ENCODE results near the gene SPAG9.

DNA sequence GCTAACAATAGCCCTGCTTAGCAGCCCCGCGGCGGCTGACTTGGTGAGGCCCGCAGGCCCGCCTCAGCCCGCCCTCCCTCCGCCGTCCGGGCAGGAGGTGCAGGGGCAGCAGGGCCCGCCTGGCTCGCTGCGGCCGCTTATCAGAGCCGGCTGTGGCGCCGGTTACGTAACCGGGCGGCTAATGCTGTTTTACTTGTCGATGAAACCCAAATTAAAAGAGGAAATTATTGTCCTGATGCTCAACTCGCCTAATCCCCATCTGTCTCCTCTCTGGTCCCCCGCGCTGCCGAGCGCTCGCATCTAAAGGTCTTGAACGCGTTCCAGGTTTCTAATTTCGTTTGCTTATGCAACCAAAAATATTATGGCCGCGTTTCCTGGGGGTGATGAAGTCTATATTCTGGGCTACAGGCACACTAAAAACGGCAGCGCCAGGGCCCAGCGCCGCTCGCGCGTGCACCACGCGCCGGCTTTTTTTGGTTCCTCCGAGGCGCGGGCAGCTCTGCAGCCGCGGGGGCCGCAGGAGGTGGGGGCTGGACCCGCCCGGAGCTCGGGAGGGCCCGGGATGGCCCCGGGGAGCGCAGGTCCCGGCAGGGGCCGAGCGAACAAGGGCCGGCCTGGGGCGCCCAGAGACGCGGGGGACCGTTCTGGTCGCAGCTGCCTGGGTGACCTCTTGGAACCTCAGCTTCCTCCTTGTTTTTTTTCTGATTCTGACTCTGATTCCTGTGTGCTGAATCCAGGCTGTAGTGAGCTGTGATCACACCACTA, 189.3 kb downstream of the SPAG9 start:
- TF ChIP-seq, protein P1, sequence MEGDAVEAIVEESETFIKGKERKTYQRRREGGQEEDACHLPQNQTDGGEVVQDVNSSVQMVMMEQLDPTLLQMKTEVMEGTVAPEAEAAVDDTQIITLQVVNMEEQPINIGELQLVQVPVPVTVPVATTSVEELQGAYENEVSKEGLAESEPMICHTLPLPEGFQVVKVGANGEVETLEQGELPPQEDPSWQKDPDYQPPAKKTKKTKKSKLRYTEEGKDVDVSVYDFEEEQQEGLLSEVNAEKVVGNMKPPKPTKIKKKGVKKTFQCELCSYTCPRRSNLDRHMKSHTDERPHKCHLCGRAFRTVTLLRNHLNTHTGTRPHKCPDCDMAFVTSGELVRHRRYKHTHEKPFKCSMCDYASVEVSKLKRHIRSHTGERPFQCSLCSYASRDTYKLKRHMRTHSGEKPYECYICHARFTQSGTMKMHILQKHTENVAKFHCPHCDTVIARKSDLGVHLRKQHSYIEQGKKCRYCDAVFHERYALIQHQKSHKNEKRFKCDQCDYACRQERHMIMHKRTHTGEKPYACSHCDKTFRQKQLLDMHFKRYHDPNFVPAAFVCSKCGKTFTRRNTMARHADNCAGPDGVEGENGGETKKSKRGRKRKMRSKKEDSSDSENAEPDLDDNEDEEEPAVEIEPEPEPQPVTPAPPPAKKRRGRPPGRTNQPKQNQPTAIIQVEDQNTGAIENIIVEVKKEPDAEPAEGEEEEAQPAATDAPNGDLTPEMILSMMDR (conservative IDR thresholded peaks at IDR 0.05; ENCODE audit: low read depth, low read length), result no peak
- TF ChIP-seq EZH2phosphoT487 (IDR thresholded peaks at IDR 0.05; ENCODE audit: borderline replicate concordance, low read length), result no peak
